ENCODE data around the gene NUDT6. TPM values are rescaled to one million over a fixed set of nuclear protein-coding genes. Genes with fewer than 3 reads are reported as not detected.

NUDT6 gene
- total RNA-seq, 1 donor = 9.4 TPM

Other genes starting within 250 kb of the NUDT6 start
- 1.6 TPM for gene BBS12, start 189.9 kb downstream of the NUDT6 start, total RNA-seq
- gene FGF2, start 95.8 kb downstream of the NUDT6 start, total RNA-seq = under 0.01 TPM